Mucosa of descending colon (tissue), 3 donors: Measurements from ENCODE around the gene GNAO1. TPM values are rescaled to one million over a fixed set of nuclear protein-coding genes. Genes with fewer than 3 reads are reported as not detected.

Source experiments
- ATAC-seq: fragments of 200-7000 bp; cut with Tn5 transposase; one replicate; pipeline ENCODE4 v1.9.1; 2020; ENCODE audit warnings: mild to moderate bottlenecking, moderate library complexity
- DNase-seq, 3 donors: peaks; one replicate each; pipeline ENCODE4 v3.0.0-alpha.2; 2020
- H3K36me3 ChIP-seq: fragments of 200-600 bp; one replicate; pipeline ENCODE4 v1.8.0; 2021; ENCODE audit warnings: low read depth, mild to moderate bottlenecking
- H3K4me1 ChIP-seq: fragments of 200-600 bp; one replicate; pipeline ENCODE4 v1.8.0; 2021; ENCODE audit warnings: low read depth, mild to moderate bottlenecking
- H3K4me3 ChIP-seq: fragments of 200-600 bp; one replicate; pipeline ENCODE4 v1.8.0; 2021; ENCODE audit warnings: mild to moderate bottlenecking
- H3K9me3 ChIP-seq: fragments of 200-600 bp; one replicate; pipeline ENCODE4 v1.8.0; 2021; ENCODE audit warnings: mild to moderate bottlenecking
- intact Hi-C, 2 donors: fragments of 100-400 bp; cut with DNase I in 1 of 2; cut with micrococcal nuclease in 1 of 2; formaldehyde crosslinking; loops; one replicate each; pipeline versions ENCODE4 v1.11.0 to v1.11.1; 2022; cut with DNase I, micrococcal nuclease
- total RNA-seq, 3 donors: library from RNA; stranded (reverse); fragmentation: NEBNext Ultra II Directional in 2 of 3; extraction: Animal tissue kit (Norgen Biotek cat#: 25700) in 2 of 3; gene quantifications; one replicate each; pipeline versions ENCODE4 v1.2.1 to v1.2.4, GENCODE V29; 2021 to 2023
- TF ChIP-seq, protein P1 (sequence below): fragments of 200-600 bp; IDR thresholded peaks from one replicate; pipeline ENCODE4 v1.8.0; 2022; ENCODE audit warnings: antibody characterized with exemption, mild to moderate bottlenecking
- donor health status: DM: no; HTN: no; CAD: no; lungs with moderate emphysema.
- donor health status: DM: no; HTN: no; CAD: no.
- donor health status: DM: no; HTN: yes; CAD: no.

GNAO1 gene
- total RNA-seq, 3 donors from 2014 or later: 8.3 to 113 (median 9.8) TPM

DNA sequence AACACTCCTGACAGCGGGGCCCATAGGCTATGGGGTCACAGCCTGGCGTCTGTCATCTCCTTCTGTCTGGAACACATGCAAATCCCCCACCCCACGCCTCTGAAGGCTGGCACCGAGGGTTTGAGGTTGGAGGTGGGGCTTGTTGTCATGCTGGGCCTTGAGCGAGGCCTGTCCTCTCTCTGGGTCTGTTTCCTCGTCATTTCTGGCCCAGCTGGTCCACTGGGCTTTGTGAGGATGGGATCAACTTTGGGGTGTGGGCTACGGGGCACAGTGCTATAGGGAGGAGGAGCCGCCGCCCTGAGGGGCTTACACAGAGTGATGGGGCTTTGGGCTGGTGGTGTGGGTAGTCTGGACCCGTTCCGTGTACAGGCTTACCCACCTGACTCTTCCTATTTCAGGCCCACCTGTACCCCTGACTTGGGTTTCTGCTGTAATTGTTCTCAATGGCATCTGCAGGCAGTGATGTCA is 146.6 kb downstream of the GNAO1 start:
- no peaks in the 10 kb centered on the region for H3K36me3 ChIP-seq
- TF ChIP-seq, protein P1, sequence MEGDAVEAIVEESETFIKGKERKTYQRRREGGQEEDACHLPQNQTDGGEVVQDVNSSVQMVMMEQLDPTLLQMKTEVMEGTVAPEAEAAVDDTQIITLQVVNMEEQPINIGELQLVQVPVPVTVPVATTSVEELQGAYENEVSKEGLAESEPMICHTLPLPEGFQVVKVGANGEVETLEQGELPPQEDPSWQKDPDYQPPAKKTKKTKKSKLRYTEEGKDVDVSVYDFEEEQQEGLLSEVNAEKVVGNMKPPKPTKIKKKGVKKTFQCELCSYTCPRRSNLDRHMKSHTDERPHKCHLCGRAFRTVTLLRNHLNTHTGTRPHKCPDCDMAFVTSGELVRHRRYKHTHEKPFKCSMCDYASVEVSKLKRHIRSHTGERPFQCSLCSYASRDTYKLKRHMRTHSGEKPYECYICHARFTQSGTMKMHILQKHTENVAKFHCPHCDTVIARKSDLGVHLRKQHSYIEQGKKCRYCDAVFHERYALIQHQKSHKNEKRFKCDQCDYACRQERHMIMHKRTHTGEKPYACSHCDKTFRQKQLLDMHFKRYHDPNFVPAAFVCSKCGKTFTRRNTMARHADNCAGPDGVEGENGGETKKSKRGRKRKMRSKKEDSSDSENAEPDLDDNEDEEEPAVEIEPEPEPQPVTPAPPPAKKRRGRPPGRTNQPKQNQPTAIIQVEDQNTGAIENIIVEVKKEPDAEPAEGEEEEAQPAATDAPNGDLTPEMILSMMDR: no peak

GRCh38 chr16:56338566-56339318 is 147.5 kb downstream of the GNAO1 start:
- no peaks in the 10 kb centered on the region for H3K4me1 ChIP-seq
- H3K9me3 ChIP-seq: no peaks in the 10 kb centered on the region
- TF ChIP-seq, protein P1: no peak
- H3K36me3 ChIP-seq: no peaks in the 10 kb centered on the region
- ATAC-seq (no peak), DNase-seq (peak in 1 of 3 donors; percentile 34)
- no peak overlapping the region for H3K4me3 ChIP-seq
- intact Hi-C loops: no loop called here

More for the DNA sequence above, 146.6 kb downstream of the GNAO1 start:
- no peak for ATAC-seq
- no peaks in the 10 kb centered on the region for H3K9me3 ChIP-seq
- H3K4me3 ChIP-seq: no peak overlapping the region
- peak in 1 of 3 donors; percentile 22 for DNase-seq
- intact Hi-C loops: no loop called here
- no peaks in the 10 kb centered on the region for H3K4me1 ChIP-seq

DNA sequence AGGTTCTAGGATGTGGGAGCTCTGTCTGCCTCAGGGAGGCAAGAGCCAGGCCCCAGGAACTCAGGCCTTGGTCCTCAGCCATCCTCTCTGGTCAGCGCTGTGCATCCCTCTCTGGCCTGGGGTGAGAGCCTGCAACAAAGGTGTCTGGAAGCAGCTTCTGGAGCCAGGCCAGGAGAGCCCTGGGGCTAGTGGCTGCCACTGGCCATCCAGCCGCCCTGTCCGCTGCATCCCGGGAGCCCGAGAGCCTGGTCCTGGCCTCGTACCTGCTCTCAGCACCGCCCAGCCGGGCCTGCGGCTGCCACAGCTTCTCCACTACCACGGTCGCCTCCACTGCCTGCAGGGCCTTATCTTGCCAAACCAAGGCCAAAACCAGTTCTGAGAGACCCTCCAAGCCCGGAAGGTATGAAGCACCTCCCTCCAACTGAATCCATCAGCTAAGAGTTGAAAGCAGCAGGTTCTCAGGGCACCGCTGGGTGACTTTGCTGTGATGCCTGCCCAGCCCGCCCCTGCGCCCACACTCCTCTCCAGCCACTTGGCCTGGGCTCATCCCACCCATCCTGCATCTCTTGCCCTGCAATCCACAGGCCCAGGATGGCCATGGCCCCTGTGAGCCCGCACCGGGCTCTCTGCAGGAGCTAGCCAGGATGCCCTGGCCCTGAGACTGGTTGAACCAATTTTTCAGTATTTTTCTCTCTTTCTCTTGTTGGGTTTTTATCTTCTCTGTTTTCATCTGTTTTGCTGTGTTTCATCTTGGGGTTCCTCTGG is 148.3 kb downstream of the GNAO1 start:
- Histone ChIP-seq H3K36me3 (no peaks in the 10 kb centered on the region), H3K4me1 (no peaks in the 10 kb centered on the region), H3K4me3 (no peak overlapping the region), H3K9me3 (no peaks in the 10 kb centered on the region)
- no peak for ATAC-seq
- TF ChIP-seq, protein P1: no peak
- intact Hi-C loops: no loop called here
- peak in 1 of 3 donors; percentile 31 for DNase-seq

DNA sequence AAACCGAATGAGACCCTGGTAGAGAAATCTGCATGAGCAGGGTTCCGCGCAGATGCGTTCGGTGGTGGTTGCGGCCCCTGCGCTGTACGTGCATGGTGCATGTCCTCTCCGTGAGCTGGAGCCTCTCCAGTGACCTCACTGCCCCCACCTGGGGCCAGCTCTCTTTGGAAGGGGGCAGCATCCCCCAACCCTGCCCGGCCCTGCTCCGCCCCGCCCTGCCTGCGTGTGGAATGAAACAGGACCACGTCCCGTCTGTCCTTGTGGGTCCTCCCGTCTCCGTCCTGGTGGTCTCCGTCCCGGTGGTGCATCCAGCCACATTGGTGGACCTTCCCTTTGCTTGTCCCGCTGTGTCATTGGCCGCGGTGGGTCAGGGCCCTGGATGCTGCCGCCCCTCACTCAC is 149.1 kb downstream of the GNAO1 start:
- DNase-seq (peak in 1 of 3 donors; percentile 40), ATAC-seq (no peak)
- Histone ChIP-seq H3K36me3 (no peaks in the 10 kb centered on the region), H3K9me3 (no peaks in the 10 kb centered on the region), H3K4me1 (no peaks in the 10 kb centered on the region), H3K4me3 (no peak overlapping the region)
- intact Hi-C loops: no loop called here
- TF ChIP-seq, protein P1: no peak

- no peaks in the 10 kb centered on the region for H3K36me3 ChIP-seq
- H3K4me3 ChIP-seq: no peak overlapping the region
- intact Hi-C loops: no loop called here
- ATAC-seq: no peak
- TF ChIP-seq, protein P1: no peak
- H3K9me3 ChIP-seq: no peaks in the 10 kb centered on the region
- no peaks in the 10 kb centered on the region for H3K4me1 ChIP-seq
- DNase-seq: no peak
These were observed 149.6 kb downstream of the GNAO1 start for GRCh38 chr16:56340864-56341365.
